Measurements from ENCODE around the gene MRM2. TPM values are rescaled to one million over a fixed set of nuclear protein-coding genes. Genes with fewer than 3 reads are reported as not detected.
A peak's percentile ranks its signal among the peaks of the same experiment; 100 is the strongest.

MRM2 gene
- total RNA-seq = 10 to 100 TPM; 30.0 to 34.5 TPM

- Mint-ChIP-seq H3K4me1 (ENCODE audit: low read depth in 2 of 2) (peaks cover 10 to 15% of the 10 kb centered on the region in 2 donors), H3K9me3 (no peaks in the 10 kb centered on the region), H3K4me3 (peak within 1 kb of the TSS; percentile 95), H3K27ac (peak within 1 kb of the TSS; percentile 78 to 86), H3K27me3 (no peaks in the 10 kb centered on the region), H3K36me3 (no peaks in the 10 kb centered on the region)
- DNase-seq (ENCODE audit: low spot score) = peak; percentile 91
- ATAC-seq = peak; percentile 93 to 95
These were observed at the start of gene MRM2, which contains the start of gene NUDT1 for GRCh38 chr7:2241580-2242540. TSS of gene MRM2 (minus strand) at chr7:2242205. CDS start at chr7:2242169, 36 bp downstream. TSS of gene NUDT1 (plus strand) at chr7:2242226. CDS start at chr7:2244575, 2,349 bp downstream.

GRCh38 chr7:2290877-2291276 lies 48.9 kb upstream of the MRM2 start:
- H3K36me3 Mint-ChIP-seq = no peaks in the 10 kb centered on the region
- DNase-seq (ENCODE audit: low spot score) = no peak
- no peak for ATAC-seq
- H3K4me1 Mint-ChIP-seq (ENCODE audit: low read depth in 2 of 2) = peaks cover 0 to 3% of the 10 kb centered on the region in 2 donors
- no peak overlapping the region for H3K27ac Mint-ChIP-seq
- H3K9me3 Mint-ChIP-seq = no peaks in the 10 kb centered on the region
- no peaks in the 10 kb centered on the region for H3K27me3 Mint-ChIP-seq
- H3K4me3 Mint-ChIP-seq = no peak overlapping the region

- Mint-ChIP-seq H3K4me1 (ENCODE audit: low read depth in 2 of 2) (peaks cover 0 to 3% of the 10 kb centered on the region in 2 donors), H3K36me3 (no peaks in the 10 kb centered on the region), H3K27ac (no peak overlapping the region), H3K27me3 (no peaks in the 10 kb centered on the region), H3K9me3 (no peaks in the 10 kb centered on the region), H3K4me3 (no peak overlapping the region)
- DNase-seq (ENCODE audit: low spot score) (no peak), ATAC-seq (no peak)
These were observed 47.6 kb upstream of the MRM2 start for GRCh38 chr7:2289621-2290020.

GRCh38 chr7:2289111-2289586 lies 47.1 kb upstream of the MRM2 start:
- H3K4me1 Mint-ChIP-seq (ENCODE audit: low read depth in 2 of 2) = peaks cover 0 to 3% of the 10 kb centered on the region in 2 donors
- no peak overlapping the region for H3K27ac Mint-ChIP-seq
- H3K9me3 Mint-ChIP-seq = no peaks in the 10 kb centered on the region
- no peaks in the 10 kb centered on the region for H3K27me3 Mint-ChIP-seq
- no peak for DNase-seq (ENCODE audit: low spot score)
- no peak overlapping the region for H3K4me3 Mint-ChIP-seq
- H3K36me3 Mint-ChIP-seq = no peaks in the 10 kb centered on the region
- ATAC-seq = no peak

DNA sequence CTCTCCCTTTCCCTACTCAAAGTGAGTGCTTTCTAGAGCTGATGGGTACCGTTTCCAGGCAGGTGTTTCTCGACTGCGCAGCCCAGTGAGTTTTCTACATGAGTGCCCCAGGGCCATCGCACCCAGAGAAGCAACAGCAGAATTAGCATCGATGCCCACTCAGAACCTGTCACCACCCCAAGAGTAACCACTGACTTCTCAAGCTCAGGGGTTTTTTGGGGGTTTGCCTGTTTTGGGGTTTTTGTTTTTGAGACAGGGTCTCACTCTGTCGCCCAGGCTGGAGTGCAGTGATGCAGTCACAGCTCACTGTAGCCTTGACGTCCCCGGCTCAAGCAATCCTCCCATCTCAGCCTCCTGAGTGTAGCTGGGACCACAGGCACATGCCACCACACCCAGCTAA lies 46.5 kb upstream of the MRM2 start:
- no peaks in the 10 kb centered on the region for H3K36me3 Mint-ChIP-seq
- DNase-seq (ENCODE audit: low spot score) (no peak), ATAC-seq (no peak)
- H3K27me3 Mint-ChIP-seq = no peaks in the 10 kb centered on the region
- H3K9me3 Mint-ChIP-seq = no peaks in the 10 kb centered on the region
- H3K4me3 Mint-ChIP-seq = no peak overlapping the region
- H3K4me1 Mint-ChIP-seq (ENCODE audit: low read depth in 2 of 2) = peaks cover 0 to 3% of the 10 kb centered on the region in 2 donors
- no peak overlapping the region for H3K27ac Mint-ChIP-seq

DNA sequence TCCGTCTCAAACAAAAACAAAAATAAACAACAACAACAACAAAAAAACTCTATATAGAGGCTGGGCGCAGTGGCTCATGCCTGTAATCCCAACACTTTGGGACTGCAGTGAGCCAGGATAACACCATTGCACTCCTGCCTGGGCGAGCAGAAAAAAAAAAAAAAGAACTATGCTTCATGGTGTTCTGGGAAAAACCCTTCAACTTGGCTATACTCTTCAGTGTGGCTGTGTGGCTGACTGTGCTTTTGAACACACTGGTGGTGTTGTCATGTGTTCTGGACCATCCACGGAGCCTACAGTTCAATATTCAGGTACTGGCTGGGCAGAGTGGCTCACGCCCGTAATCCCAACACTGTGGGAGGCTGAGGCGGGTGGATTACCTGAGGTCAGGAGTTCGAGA lies 45.7 kb upstream of the MRM2 start:
- peaks cover 0 to 3% of the 10 kb centered on the region in 2 donors for H3K4me1 Mint-ChIP-seq (ENCODE audit: low read depth in 2 of 2)
- ATAC-seq (no peak), DNase-seq (ENCODE audit: low spot score) (no peak)
- no peaks in the 10 kb centered on the region for H3K9me3 Mint-ChIP-seq
- no peak overlapping the region for H3K27ac Mint-ChIP-seq
- H3K36me3 Mint-ChIP-seq = no peaks in the 10 kb centered on the region
- H3K27me3 Mint-ChIP-seq = no peaks in the 10 kb centered on the region
- H3K4me3 Mint-ChIP-seq = no peak overlapping the region

DNA sequence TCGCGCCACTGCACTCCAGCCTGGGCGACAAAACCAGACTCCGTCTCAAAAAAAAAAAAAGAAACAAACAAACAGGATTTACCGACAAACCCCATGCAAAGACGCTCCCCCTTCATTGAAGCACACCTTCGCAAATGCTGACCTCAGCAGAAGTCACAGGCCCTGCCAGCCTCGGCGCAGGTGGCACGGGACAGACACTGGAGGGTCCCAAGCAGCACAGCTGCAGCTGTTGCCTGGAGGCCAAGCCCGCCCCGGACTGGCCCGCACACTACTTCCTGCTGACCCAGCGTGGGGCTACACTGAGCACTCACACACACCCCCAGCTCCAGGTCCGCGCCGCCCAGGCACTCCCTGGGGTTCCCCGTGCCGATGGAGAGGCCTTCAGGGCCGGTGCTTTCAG lies 41.1 kb upstream of the MRM2 start:
- no peaks in the 10 kb centered on the region for H3K36me3 Mint-ChIP-seq
- H3K27me3 Mint-ChIP-seq = no peaks in the 10 kb centered on the region
- DNase-seq (ENCODE audit: low spot score) = no peak
- ATAC-seq = peak in 1 of 2 donors; percentile 49
- no peak overlapping the region for H3K4me3 Mint-ChIP-seq
- no peak overlapping the region for H3K27ac Mint-ChIP-seq
- H3K9me3 Mint-ChIP-seq = no peaks in the 10 kb centered on the region
- H3K4me1 Mint-ChIP-seq (ENCODE audit: low read depth in 2 of 2) = peaks cover 0 to 3% of the 10 kb centered on the region in 2 donors

DNA sequence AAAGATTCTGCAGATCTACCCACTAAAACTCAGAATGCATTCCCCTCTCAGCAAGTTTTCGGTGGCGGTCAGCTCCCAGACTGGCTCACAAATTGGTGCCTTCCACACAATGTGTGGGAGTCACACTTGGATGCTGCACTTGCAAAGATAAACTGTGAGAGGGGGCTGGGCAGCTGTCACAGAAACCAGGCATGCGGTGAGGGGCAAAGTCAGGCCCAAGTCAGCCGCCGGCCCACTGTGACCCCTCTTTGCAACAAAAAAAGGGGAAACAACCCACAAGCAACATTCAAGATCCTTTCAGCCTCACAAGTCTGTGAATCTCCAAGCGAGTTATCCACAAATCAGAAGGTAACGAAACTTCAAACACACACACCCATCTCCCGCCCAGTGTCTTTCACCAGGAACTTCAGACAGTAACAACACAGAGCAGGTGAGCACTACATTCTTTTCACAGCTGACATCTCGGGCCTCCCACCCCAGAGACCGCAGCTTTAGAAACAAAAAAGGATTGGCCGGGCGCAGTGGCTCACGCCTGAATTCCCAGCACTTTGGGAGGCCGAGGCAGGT lies 40.3 kb upstream of the MRM2 start:
- ATAC-seq (no peak), DNase-seq (ENCODE audit: low spot score) (no peak)
- Mint-ChIP-seq H3K27ac (no peak overlapping the region), H3K4me3 (no peak overlapping the region), H3K4me1 (ENCODE audit: low read depth in 2 of 2) (peaks cover 0 to 3% of the 10 kb centered on the region in 2 donors), H3K9me3 (no peaks in the 10 kb centered on the region), H3K27me3 (no peaks in the 10 kb centered on the region), H3K36me3 (no peaks in the 10 kb centered on the region)

GRCh38 chr7:2281541-2281940 lies 39.5 kb upstream of the MRM2 start:
- H3K4me1 Mint-ChIP-seq (ENCODE audit: low read depth in 2 of 2) = peaks cover 0 to 3% of the 10 kb centered on the region in 2 donors
- no peaks in the 10 kb centered on the region for H3K27me3 Mint-ChIP-seq
- no peaks in the 10 kb centered on the region for H3K36me3 Mint-ChIP-seq
- H3K4me3 Mint-ChIP-seq = no peak overlapping the region
- H3K9me3 Mint-ChIP-seq = no peaks in the 10 kb centered on the region
- ATAC-seq (no peak), DNase-seq (ENCODE audit: low spot score) (no peak)
- H3K27ac Mint-ChIP-seq = no peak overlapping the region

DNA sequence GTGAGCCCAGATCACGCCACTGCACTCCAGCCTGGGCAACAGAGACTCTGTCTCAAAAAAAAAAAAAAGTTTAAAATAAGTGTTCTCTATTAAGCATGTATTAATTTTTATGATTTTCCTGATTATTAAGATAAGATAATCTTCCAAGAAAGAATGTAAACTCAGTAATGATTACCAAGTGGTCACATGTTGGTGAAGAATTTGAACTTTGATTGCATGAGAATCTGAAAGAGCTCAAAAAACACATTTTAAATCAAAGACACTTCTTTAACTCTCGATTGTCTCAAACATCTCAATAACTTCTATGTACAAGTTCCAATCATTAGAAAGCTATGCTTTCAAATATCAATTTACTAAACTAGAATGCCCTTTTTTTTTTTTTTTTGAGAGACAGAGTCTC lies 38.4 kb upstream of the MRM2 start:
- peaks cover 0 to 3% of the 10 kb centered on the region in 2 donors for H3K4me1 Mint-ChIP-seq (ENCODE audit: low read depth in 2 of 2)
- DNase-seq (ENCODE audit: low spot score) = no peak
- H3K9me3 Mint-ChIP-seq = no peaks in the 10 kb centered on the region
- no peak overlapping the region for H3K4me3 Mint-ChIP-seq
- H3K27me3 Mint-ChIP-seq = no peaks in the 10 kb centered on the region
- H3K27ac Mint-ChIP-seq = no peak overlapping the region
- ATAC-seq = no peak
- H3K36me3 Mint-ChIP-seq = no peaks in the 10 kb centered on the region

DNA sequence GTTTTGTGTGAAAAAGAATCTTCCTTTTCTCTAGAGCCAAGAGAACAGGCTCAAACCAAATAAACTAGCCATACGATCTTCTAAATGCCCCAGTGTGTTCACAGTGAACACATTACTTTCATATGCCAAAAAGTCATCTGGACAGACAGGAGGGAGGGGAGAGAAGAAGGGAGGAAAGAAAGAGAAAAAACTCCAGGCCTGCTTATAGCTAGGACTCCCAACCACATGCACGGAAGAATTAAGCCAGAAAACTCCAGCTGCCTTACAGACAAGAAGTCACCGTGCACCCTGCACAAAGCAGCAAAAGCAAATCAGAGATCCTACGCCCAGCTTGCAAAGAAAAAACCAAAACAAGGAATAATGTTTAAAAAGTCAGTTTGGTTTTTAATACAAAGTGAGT lies 37.9 kb upstream of the MRM2 start:
- ATAC-seq = no peak
- no peak overlapping the region for H3K27ac Mint-ChIP-seq
- DNase-seq (ENCODE audit: low spot score) = no peak
- H3K27me3 Mint-ChIP-seq = no peaks in the 10 kb centered on the region
- no peak overlapping the region for H3K4me3 Mint-ChIP-seq
- no peaks in the 10 kb centered on the region for H3K9me3 Mint-ChIP-seq
- H3K4me1 Mint-ChIP-seq (ENCODE audit: low read depth in 2 of 2) = peaks cover 0 to 3% of the 10 kb centered on the region in 2 donors
- H3K36me3 Mint-ChIP-seq = no peaks in the 10 kb centered on the region

- Mint-ChIP-seq H3K36me3 (no peaks in the 10 kb centered on the region), H3K4me1 (ENCODE audit: low read depth in 2 of 2) (peaks cover 0 to 3% of the 10 kb centered on the region in 2 donors), H3K9me3 (no peaks in the 10 kb centered on the region), H3K4me3 (no peak overlapping the region), H3K27me3 (no peaks in the 10 kb centered on the region), H3K27ac (no peak overlapping the region)
- ATAC-seq (no peak), DNase-seq (ENCODE audit: low spot score) (no peak)
These were observed 36.0 kb upstream of the MRM2 start for GRCh38 chr7:2278026-2278425.

GRCh38 chr7:2276107-2276506 lies 34.1 kb upstream of the MRM2 start:
- ATAC-seq = peak in 1 of 2 donors; percentile 36
- H3K27me3 Mint-ChIP-seq = no peaks in the 10 kb centered on the region
- no peak overlapping the region for H3K27ac Mint-ChIP-seq
- H3K9me3 Mint-ChIP-seq = no peaks in the 10 kb centered on the region
- no peak for DNase-seq (ENCODE audit: low spot score)
- H3K36me3 Mint-ChIP-seq = no peaks in the 10 kb centered on the region
- peaks cover 0 to 3% of the 10 kb centered on the region in 2 donors for H3K4me1 Mint-ChIP-seq (ENCODE audit: low read depth in 2 of 2)
- H3K4me3 Mint-ChIP-seq = no peak overlapping the region

DNA sequence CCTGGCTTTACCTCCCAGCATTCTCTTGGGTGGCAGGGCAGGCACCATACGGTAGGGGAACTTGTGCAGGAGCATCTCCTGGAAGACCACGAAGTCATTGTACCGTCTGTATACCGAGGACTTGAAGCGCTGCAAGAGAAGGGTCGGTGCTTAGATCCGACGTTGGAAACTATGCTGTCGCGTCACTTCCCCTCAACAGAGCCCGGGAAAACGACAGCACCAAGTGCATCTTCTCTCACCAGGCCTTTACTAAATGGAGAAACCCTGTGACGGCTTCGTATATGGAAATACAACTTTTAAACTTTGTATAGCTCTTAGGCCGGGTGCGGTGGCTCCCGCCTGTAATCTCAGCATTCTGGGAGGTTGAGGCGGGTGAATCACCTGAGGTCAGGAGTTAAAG lies 33.1 kb upstream of the MRM2 start:
- peaks cover 0 to 3% of the 10 kb centered on the region in 2 donors for H3K4me1 Mint-ChIP-seq (ENCODE audit: low read depth in 2 of 2)
- H3K4me3 Mint-ChIP-seq = no peak overlapping the region
- H3K9me3 Mint-ChIP-seq = no peaks in the 10 kb centered on the region
- no peak overlapping the region for H3K27ac Mint-ChIP-seq
- no peaks in the 10 kb centered on the region for H3K27me3 Mint-ChIP-seq
- no peak for DNase-seq (ENCODE audit: low spot score)
- no peak for ATAC-seq
- H3K36me3 Mint-ChIP-seq = no peaks in the 10 kb centered on the region

Measured in natural killer cell treated with Interleukin-12 subunit alpha and Interleukin-12 subunit beta and Interleukin-15 and Interleukin-18, amount 100 ng/mL, for 72 hours (primary cell).